ENCODE data around the gene SLC26A11. TPM values are rescaled to one million over a fixed set of nuclear protein-coding genes. Genes with fewer than 3 reads are reported as not detected.

Gene SLC26A11
- total and polyA plus RNA-seq, 2 donors (not counting 1 experiment from before 2014, with no cell fraction given) = 10.1 to 31.4 TPM

GRCh38 chr17:80183581-80184422, 36.4 kb upstream of the SLC26A11 start:
- intact Hi-C loops (cut with micrococcal nuclease) = no loop called here
- Mint-ChIP-seq H3K9me3 (ENCODE audit: insufficient read depth) (no peaks in the 10 kb centered on the region), H3K27ac (no peak overlapping the region), H3K4me3 (no peak overlapping the region), H3K4me1 (no peaks in the 10 kb centered on the region), H3K27me3 (peaks cover 7% of the 10 kb centered on the region)
- CTCF ChIA-PET = no interaction called here
- Histone ChIP-seq H3K36me3 (replicated peaks in 1 of 2; ENCODE audit: control extremely low read depth in 1 of 2, control insufficient read depth in 1 of 2, extremely low read depth in 1 of 2, insufficient read depth in 2 of 2, low read length in 1 of 2) (no peaks in the 10 kb centered on the region), H3K27me3 (replicated peaks in 1 of 4; ENCODE audit: control extremely low read depth in 1 of 4, control insufficient read depth in 3 of 4, insufficient read depth in 4 of 4, low read length in 3 of 4) (peaks cover 0 to 7% (median 0%) of the 10 kb centered on the region in 4 experiments), H4K20me1 (ENCODE audit: control insufficient read depth, insufficient read depth, low read length, poor library complexity, severe bottlenecking) (no peaks in the 10 kb centered on the region), H3K9ac (ENCODE audit: low read length) (no peak overlapping the region), H3K9me3 (ENCODE audit: control extremely low read depth in 1 of 3, control insufficient read depth in 2 of 3, insufficient read depth in 1 of 3, low read length in 2 of 3) (no peaks in the 10 kb centered on the region), H3K79me2 (ENCODE audit: control insufficient read depth, insufficient read depth, low read length) (no peaks in the 10 kb centered on the region), H3K27ac (ENCODE audit: low read length in 2 of 2) (no peak overlapping the region), H2AFZ (ENCODE audit: insufficient read depth, low read depth, low read length, poor library complexity, severe bottlenecking) (no peak overlapping the region), H3K4me1 (ENCODE audit: control insufficient read depth in 2 of 2, insufficient read depth in 2 of 2, low read length in 2 of 2) (no peaks in the 10 kb centered on the region), H3K4me3 (ENCODE audit: control extremely low read depth in 1 of 5, extremely low read depth in 1 of 5, insufficient read depth in 1 of 5, low read depth in 2 of 5, low read length in 4 of 5) (no peak overlapping the region), H3K4me2 (replicated peaks; ENCODE audit: low read depth, low read length, poor library complexity, severe bottlenecking) (no peak overlapping the region)
- POLR2A ChIA-PET = interaction anchor here (0.7 kb wide), 1 partner anchor 50 kb away, joined by 4 read pairs; no protein-coding TSS in a partner anchor
- no peak for DNase-seq
- no peak for ATAC-seq (ENCODE audit: low read depth)
- TF ChIP-seq CTCF (IDR thresholded peaks at IDR 0.05) = no peak
- TF ChIP-seq EZH2 (IDR thresholded peaks at IDR 0.05; ENCODE audit: borderline replicate concordance, insufficient read depth, low read depth, low read length, poor library complexity, severe bottlenecking) = no peak
- 89% methylated on average over 24 of the region's 26 CpGs for WGBS (ENCODE audit: insufficient coverage)

- Mint-ChIP-seq H3K27me3 (peaks cover 4% of the 10 kb centered on the region), H3K4me3 (no peak overlapping the region), H3K9me3 (ENCODE audit: insufficient read depth) (no peaks in the 10 kb centered on the region), H3K4me1 (no peaks in the 10 kb centered on the region), H3K27ac (no peak overlapping the region)
- Histone ChIP-seq H3K27ac (ENCODE audit: low read length in 2 of 2) (no peak overlapping the region), H3K4me1 (ENCODE audit: control insufficient read depth in 2 of 2, insufficient read depth in 2 of 2, low read length in 2 of 2) (no peaks in the 10 kb centered on the region), H2AFZ (ENCODE audit: insufficient read depth, low read depth, low read length, poor library complexity, severe bottlenecking) (no peak overlapping the region), H3K9ac (ENCODE audit: low read length) (no peak overlapping the region), H3K9me3 (ENCODE audit: control extremely low read depth in 1 of 3, control insufficient read depth in 2 of 3, insufficient read depth in 1 of 3, low read length in 2 of 3) (no peaks in the 10 kb centered on the region), H3K36me3 (replicated peaks in 1 of 2; ENCODE audit: control extremely low read depth in 1 of 2, control insufficient read depth in 1 of 2, extremely low read depth in 1 of 2, insufficient read depth in 2 of 2, low read length in 1 of 2) (no peaks in the 10 kb centered on the region), H3K79me2 (ENCODE audit: control insufficient read depth, insufficient read depth, low read length) (no peaks in the 10 kb centered on the region), H3K4me3 (ENCODE audit: control extremely low read depth in 1 of 5, extremely low read depth in 1 of 5, insufficient read depth in 1 of 5, low read depth in 2 of 5, low read length in 4 of 5) (no peak overlapping the region), H3K4me2 (replicated peaks; ENCODE audit: low read depth, low read length, poor library complexity, severe bottlenecking) (no peak overlapping the region), H3K27me3 (replicated peaks in 1 of 4; ENCODE audit: control extremely low read depth in 1 of 4, control insufficient read depth in 3 of 4, insufficient read depth in 4 of 4, low read length in 3 of 4) (peaks cover 0 to 7% (median 0%) of the 10 kb centered on the region in 4 experiments), H4K20me1 (ENCODE audit: control insufficient read depth, insufficient read depth, low read length, poor library complexity, severe bottlenecking) (no peaks in the 10 kb centered on the region)
- no peak for ATAC-seq (ENCODE audit: low read depth)
- CTCF ChIA-PET = no interaction called here
- POLR2A ChIA-PET = interaction anchor here (0.7 kb wide), 1 partner anchor 51 kb away, joined by 4 read pairs; no protein-coding TSS in a partner anchor
- DNase-seq = no peak
- 92% methylated on average over 8 of the region's 10 CpGs for WGBS (ENCODE audit: insufficient coverage)
- intact Hi-C loops (cut with micrococcal nuclease) = no loop called here
- no peak for TF ChIP-seq EZH2 (IDR thresholded peaks at IDR 0.05; ENCODE audit: borderline replicate concordance, insufficient read depth, low read depth, low read length, poor library complexity, severe bottlenecking)
Measured at GRCh38 chr17:80184423-80184714, 35.9 kb upstream of the SLC26A11 start.
